ENCODE results near the gene RABGAP1L.
"Not testable (repeated sequence)": the region's sequence is repeated elsewhere in the genome, so short reads cannot be mapped to it uniquely, and the experiment has no call there.

Gene RABGAP1L

GRCh38 chr1:174309490-174309889, 150.2 kb downstream of the RABGAP1L start:
- Histone ChIP-seq H3K27me3 (ENCODE audit: insufficient read depth, low read length, poor library complexity, severe bottlenecking) (no peaks in the 10 kb centered on the region), H3K79me2 (ENCODE audit: insufficient read depth, low read length) (no peaks in the 10 kb centered on the region), H3K9me2 (replicated peaks; ENCODE audit: low read depth, low read length) (no peaks in the 10 kb centered on the region), H3K9ac (ENCODE audit: low read depth, low read length, poor library complexity, severe bottlenecking) (no peak overlapping the region), H3K4me3 (ENCODE audit: low read length, poor library complexity, severe bottlenecking) (no peak overlapping the region), H4K20me1 (ENCODE audit: insufficient read depth, low read length, poor library complexity, severe bottlenecking) (no peaks in the 10 kb centered on the region), H3K36me3 (ENCODE audit: insufficient read depth, low read length) (peaks cover 26% of the 10 kb centered on the region), H3K9me3 (ENCODE audit: insufficient read depth, low read depth, low read length) (peaks cover 14% of the 10 kb centered on the region), H2AFZ (ENCODE audit: low read length) (no peak overlapping the region), H3K4me2 (ENCODE audit: low read depth, low read length, poor library complexity, severe bottlenecking) (no peak overlapping the region), H3F3A (ENCODE audit: low read depth) (no peaks in the 10 kb centered on the region), H3K4me1 (ENCODE audit: insufficient read depth, low read length, poor library complexity, severe bottlenecking) (no peaks in the 10 kb centered on the region)
- no peak for TF ChIP-seq EZH2phosphoT487 (IDR thresholded peaks at IDR 0.05; ENCODE audit: borderline replicate concordance)
- no peak for TF ChIP-seq CTCF (conservative IDR thresholded peaks at IDR 0.05; ENCODE audit: low read length)

DNA sequence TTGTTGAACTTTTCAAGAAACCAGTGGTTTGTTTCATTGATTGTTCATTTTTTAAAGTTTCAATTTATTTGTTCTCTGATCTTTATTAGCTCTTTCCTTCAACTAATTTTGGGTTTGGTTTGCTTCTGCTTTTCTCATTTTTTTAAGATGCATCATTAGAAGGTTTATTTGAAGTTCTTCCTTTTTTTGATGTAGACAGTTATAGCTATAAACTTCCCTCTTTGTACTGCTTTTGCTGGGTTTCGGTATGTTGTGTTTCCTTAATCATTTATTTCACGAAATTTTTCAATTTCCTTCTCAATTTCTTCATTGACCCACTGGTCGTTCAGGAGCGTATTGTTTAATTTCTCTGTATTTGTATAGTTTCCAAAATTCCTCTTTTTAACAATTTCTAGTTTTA, 155.1 kb downstream of the RABGAP1L start:
- H3K9me2 ChIP-seq (replicated peaks; ENCODE audit: low read depth, low read length): no peaks in the 10 kb centered on the region
- H3K27me3 ChIP-seq (ENCODE audit: insufficient read depth, low read length, poor library complexity, severe bottlenecking): no peaks in the 10 kb centered on the region
- H3K9ac ChIP-seq (ENCODE audit: low read depth, low read length, poor library complexity, severe bottlenecking): no peak overlapping the region
- H3K9me3 ChIP-seq (ENCODE audit: insufficient read depth, low read depth, low read length): peaks cover 18% of the 10 kb centered on the region
- H4K20me1 ChIP-seq (ENCODE audit: insufficient read depth, low read length, poor library complexity, severe bottlenecking): no peaks in the 10 kb centered on the region
- H3K4me1 ChIP-seq (ENCODE audit: insufficient read depth, low read length, poor library complexity, severe bottlenecking): no peaks in the 10 kb centered on the region
- no peak overlapping the region for H3K4me3 ChIP-seq (ENCODE audit: low read length, poor library complexity, severe bottlenecking)
- H2AFZ ChIP-seq (ENCODE audit: low read length): no peak overlapping the region
- no peaks in the 10 kb centered on the region for H3F3A ChIP-seq (ENCODE audit: low read depth)
- H3K79me2 ChIP-seq (ENCODE audit: insufficient read depth, low read length): no peaks in the 10 kb centered on the region
- peaks cover 4% of the 10 kb centered on the region for H3K36me3 ChIP-seq (ENCODE audit: insufficient read depth, low read length)
- no peak overlapping the region for H3K4me2 ChIP-seq (ENCODE audit: low read depth, low read length, poor library complexity, severe bottlenecking)
- TF ChIP-seq EZH2phosphoT487 (IDR thresholded peaks at IDR 0.05; ENCODE audit: borderline replicate concordance): no peak
- TF ChIP-seq CTCF (conservative IDR thresholded peaks at IDR 0.05; ENCODE audit: low read length): no peak

DNA sequence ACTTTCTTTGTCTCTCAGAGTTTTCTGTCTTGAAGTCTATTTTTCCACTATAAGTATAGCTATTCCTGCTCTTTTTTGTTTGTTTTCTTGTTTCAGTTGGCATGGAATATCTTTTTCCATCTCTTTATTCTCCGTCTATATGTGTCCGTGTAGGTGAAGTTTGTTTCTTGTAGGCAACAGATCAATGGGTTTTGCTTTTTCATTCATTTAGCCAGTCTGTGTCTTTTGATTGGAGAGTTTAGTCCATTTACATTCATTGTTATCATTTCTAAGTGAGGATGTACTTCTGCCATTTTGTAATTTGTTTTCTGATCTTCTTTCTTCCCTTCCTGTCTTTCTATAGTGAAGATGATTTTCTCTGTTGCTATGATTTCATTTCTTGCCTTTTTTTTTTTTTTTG, 155.9 kb downstream of the RABGAP1L start:
- peaks cover 10% of the 10 kb centered on the region for H3K36me3 ChIP-seq (ENCODE audit: insufficient read depth, low read length)
- TF ChIP-seq EZH2phosphoT487 (IDR thresholded peaks at IDR 0.05; ENCODE audit: borderline replicate concordance) (no peak), CTCF (conservative IDR thresholded peaks at IDR 0.05; ENCODE audit: low read length) (no peak)

DNA sequence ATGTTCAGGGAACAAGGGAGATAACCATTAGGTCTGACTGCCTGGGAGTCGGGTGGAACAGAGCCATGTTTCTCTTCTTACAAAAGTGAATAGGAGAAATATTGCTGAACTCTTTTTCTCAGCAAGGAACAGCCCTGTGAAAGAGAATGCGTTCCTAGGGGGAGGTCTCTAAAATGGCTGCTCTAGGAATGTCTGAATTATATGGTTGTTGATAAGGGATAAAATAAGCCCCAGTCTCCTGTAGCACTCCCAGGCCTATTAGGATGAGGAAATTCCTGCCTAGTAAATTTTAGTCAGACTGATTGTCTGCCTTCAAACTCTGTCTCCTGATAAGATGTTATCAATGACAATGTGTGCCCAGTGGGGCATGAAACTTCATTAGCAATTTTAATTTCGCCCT, 161.6 kb downstream of the RABGAP1L start:
- peaks cover 11% of the 10 kb centered on the region; the same call in 1 of the 2 replicates for H3F3A ChIP-seq (ENCODE audit: low read depth)
- H3K79me2 ChIP-seq (ENCODE audit: insufficient read depth, low read length); H4K20me1 ChIP-seq (ENCODE audit: insufficient read depth, low read length, poor library complexity, severe bottlenecking); H3K9ac ChIP-seq (ENCODE audit: low read depth, low read length, poor library complexity, severe bottlenecking); H2AFZ ChIP-seq (ENCODE audit: low read length); H3K27me3 ChIP-seq (ENCODE audit: insufficient read depth, low read length, poor library complexity, severe bottlenecking); H3K9me2 ChIP-seq (replicated peaks; ENCODE audit: low read depth, low read length); H3K4me2 ChIP-seq (ENCODE audit: low read depth, low read length, poor library complexity, severe bottlenecking); H3K4me3 ChIP-seq (ENCODE audit: low read length, poor library complexity, severe bottlenecking): not testable (repeated sequence)
- H3K9me3 ChIP-seq (ENCODE audit: insufficient read depth, low read depth, low read length): peaks cover 33% of the 10 kb centered on the region
- H3K4me1 ChIP-seq (ENCODE audit: insufficient read depth, low read length, poor library complexity, severe bottlenecking): peaks cover 18% of the 10 kb centered on the region
- H3K36me3 ChIP-seq (ENCODE audit: insufficient read depth, low read length): peaks cover 37% of the 10 kb centered on the region

More for the DNA sequence above, 155.9 kb downstream of the RABGAP1L start:
- Histone ChIP-seq H2AFZ (ENCODE audit: low read length) (no peak overlapping the region), H3K27me3 (ENCODE audit: insufficient read depth, low read length, poor library complexity, severe bottlenecking) (no peaks in the 10 kb centered on the region), H3K4me3 (ENCODE audit: low read length, poor library complexity, severe bottlenecking) (no peak overlapping the region), H4K20me1 (ENCODE audit: insufficient read depth, low read length, poor library complexity, severe bottlenecking) (no peaks in the 10 kb centered on the region), H3K4me1 (ENCODE audit: insufficient read depth, low read length, poor library complexity, severe bottlenecking) (no peaks in the 10 kb centered on the region), H3K9me3 (ENCODE audit: insufficient read depth, low read depth, low read length) (peaks cover 20% of the 10 kb centered on the region), H3F3A (ENCODE audit: low read depth) (no peaks in the 10 kb centered on the region), H3K79me2 (ENCODE audit: insufficient read depth, low read length) (no peaks in the 10 kb centered on the region), H3K9me2 (replicated peaks; ENCODE audit: low read depth, low read length) (no peaks in the 10 kb centered on the region), H3K9ac (ENCODE audit: low read depth, low read length, poor library complexity, severe bottlenecking) (no peak overlapping the region), H3K4me2 (ENCODE audit: low read depth, low read length, poor library complexity, severe bottlenecking) (no peak overlapping the region)
